Measurements from ENCODE around the gene KCNE4.

- TF ChIP-seq POLR2A (IDR thresholded peaks at IDR 0.05) (no peak), CTCF (IDR thresholded peaks at IDR 0.05) (no peak)
These were observed 19.5 kb upstream of the KCNE4 start for GRCh38 chr2:223032187-223033142.

All from suprapubic skin (tissue), 3 donors.